Fibroblast of the aortic adventitia (primary cell): ENCODE data around the gene KDM6A. TPM values are rescaled to one million over a fixed set of nuclear protein-coding genes. Genes with fewer than 3 reads are reported as not detected.
"Not testable (repeated sequence)": the region's sequence is repeated elsewhere in the genome, so short reads cannot be mapped to it uniquely, and the experiment has no call there.

Source experiments
- DNase-seq: peaks from one replicate; pipeline ENCODE4 v3.0.0-alpha.2; 2010; ENCODE audit warnings: low read depth
- H3K4me3 ChIP-seq: 2 replicates; pipeline ENCODE4 v1.5.1; 2011; ENCODE audit warnings: low read depth, mild to moderate bottlenecking, control low read depth, low read length, moderate library complexity
- total RNA-seq: library from RNA; depleted of rRNA; stranded (reverse); fragments of >200 nt; gene quantifications from 2 replicates; pipeline ENCODE4 v1.2.3, GENCODE V29; 2012; ENCODE audit warnings: low replicate concordance
- TF ChIP-seq, protein P1 (sequence below): IDR thresholded peaks from 2 replicates; pipeline ENCODE4 v1.5.1; 2011; ENCODE audit warnings: mild to moderate bottlenecking, low read length, control low read depth, inconsistent platforms; ENCODE audit not compliant: insufficient read depth

Gene KDM6A
- total RNA-seq, 1 donor, result 20.6 TPM

DNA sequence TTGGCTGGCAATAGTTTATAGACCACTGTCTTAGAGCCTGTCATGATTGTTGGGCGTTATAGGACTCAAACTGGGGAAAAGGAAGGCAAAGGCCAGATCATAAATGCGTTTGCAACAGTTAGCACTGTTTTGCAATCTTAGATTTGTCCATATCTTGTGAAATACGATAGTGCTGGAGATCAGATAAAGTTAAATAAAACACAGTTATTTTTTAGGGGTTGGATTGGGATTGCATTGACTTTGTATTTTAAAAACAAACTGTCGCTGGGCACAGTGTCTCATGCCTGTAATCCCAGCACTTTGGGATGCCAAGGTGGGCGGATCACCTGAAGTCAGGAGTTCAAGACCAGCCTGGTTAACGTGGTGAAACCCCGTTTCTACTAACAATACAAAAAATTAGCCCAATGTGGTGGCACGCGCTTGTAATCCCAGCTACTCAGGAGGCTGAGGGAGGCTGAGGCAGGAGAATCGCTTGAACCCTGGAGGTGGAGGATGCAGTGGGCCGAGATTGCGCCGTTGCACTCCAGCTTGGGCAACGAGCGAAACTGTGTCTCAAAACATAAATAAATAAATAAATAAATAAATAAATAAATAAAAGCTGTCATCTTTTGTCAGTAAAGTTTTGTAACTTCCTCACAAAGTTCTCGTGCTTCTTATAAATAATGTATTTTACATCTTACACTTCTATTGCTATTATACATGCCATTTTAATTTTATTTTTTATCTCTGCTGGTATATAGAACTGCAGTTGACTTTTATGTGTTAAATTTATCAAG lies 117.2 kb downstream of the KDM6A start:
- no peak overlapping the region for H3K4me3 ChIP-seq
- DNase-seq, result no peak
- TF ChIP-seq, protein P1, sequence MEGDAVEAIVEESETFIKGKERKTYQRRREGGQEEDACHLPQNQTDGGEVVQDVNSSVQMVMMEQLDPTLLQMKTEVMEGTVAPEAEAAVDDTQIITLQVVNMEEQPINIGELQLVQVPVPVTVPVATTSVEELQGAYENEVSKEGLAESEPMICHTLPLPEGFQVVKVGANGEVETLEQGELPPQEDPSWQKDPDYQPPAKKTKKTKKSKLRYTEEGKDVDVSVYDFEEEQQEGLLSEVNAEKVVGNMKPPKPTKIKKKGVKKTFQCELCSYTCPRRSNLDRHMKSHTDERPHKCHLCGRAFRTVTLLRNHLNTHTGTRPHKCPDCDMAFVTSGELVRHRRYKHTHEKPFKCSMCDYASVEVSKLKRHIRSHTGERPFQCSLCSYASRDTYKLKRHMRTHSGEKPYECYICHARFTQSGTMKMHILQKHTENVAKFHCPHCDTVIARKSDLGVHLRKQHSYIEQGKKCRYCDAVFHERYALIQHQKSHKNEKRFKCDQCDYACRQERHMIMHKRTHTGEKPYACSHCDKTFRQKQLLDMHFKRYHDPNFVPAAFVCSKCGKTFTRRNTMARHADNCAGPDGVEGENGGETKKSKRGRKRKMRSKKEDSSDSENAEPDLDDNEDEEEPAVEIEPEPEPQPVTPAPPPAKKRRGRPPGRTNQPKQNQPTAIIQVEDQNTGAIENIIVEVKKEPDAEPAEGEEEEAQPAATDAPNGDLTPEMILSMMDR, result no peak

DNA sequence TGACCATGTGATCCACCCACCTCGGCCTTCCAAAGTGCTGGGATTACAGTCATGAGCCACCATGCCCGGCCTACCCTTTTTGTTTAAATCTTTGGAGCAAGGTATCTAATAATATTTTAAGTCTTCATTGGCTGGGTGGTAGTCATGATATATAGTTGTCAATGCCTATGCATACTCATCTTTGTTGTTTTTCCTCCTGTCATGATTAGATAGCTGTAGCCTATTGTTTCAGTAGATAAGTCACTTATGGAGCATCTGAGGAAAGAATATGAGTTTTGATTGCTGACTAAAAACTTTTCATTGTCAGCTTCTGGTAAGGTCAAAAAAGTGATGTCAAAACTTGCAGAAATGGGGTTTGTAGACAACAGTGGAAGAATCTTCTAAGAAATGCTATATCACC lies 119.8 kb downstream of the KDM6A start:
- H3K4me3 ChIP-seq, result no peak overlapping the region
- TF ChIP-seq, protein P1, result no peak
- DNase-seq, result no peak

DNA sequence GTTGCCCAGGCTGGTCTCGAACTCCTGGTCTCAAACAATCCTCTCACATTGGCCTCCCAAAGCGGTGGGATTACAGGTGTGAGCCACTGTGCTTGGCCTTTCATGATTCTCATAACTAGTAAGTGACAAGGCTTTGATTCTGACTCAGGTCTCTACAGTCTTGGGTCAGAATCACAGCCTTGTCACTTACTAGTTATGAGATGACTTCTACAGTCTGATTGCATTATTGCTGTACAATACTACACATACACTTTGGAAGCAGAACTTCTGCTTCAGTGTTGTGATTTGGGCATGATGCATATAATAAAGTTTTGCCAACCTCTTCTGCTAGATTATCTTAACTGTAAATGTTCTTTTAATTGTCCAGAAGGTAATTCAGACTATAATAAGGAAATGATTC lies 123.3 kb downstream of the KDM6A start:
- TF ChIP-seq, protein P1, result no peak
- no peak overlapping the region for H3K4me3 ChIP-seq
- no peak for DNase-seq

DNA sequence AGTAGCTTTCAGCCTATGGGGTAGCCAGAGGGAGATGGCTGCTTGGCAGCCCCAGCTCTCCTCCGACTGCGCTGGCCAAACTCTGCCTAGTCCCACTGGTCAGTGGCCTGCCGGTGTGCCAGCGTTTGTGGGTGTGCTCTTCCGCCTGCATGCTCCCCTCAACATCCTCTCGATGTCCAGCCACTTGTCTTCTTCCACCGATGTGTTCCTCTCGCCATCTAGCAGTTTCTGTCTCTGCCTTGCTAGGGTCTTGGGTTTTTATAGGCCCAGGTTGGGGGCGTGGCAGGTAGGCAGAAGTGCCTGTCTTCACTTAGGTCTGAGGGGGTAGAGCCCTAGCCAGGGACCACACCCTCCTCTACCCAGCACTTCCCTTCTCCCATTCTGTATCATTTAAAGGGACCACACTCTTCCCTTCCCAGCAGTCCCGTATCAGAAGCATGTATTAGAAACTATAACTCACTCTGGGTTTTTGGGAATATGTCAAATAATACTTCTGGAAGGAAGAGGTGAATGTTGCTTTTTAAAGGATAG lies 124.4 kb downstream of the KDM6A start:
- no peak overlapping the region for H3K4me3 ChIP-seq
- TF ChIP-seq, protein P1, result no peak
- no peak for DNase-seq

DNA sequence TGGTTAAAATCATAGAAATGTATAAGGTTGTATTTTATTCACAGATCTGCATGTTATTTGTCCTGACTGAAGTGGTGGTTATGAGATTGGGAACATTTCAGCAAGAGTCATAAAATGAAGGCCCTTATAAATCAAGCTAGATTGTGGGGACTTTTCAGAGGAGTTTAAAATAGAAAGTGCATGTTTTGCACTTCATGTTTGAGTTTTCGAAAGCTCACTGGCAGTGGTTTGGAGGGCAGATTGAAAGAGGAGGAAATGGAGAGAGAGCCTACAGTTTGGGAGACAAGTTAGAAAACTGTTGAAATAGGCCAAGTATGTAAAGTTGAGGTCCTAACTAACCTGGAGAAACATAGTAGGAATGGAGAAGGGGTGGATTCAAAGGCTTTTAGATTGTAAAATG lies 124.9 kb downstream of the KDM6A start:
- TF ChIP-seq, protein P1, result no peak
- no peak for DNase-seq
- no peak overlapping the region for H3K4me3 ChIP-seq

DNA sequence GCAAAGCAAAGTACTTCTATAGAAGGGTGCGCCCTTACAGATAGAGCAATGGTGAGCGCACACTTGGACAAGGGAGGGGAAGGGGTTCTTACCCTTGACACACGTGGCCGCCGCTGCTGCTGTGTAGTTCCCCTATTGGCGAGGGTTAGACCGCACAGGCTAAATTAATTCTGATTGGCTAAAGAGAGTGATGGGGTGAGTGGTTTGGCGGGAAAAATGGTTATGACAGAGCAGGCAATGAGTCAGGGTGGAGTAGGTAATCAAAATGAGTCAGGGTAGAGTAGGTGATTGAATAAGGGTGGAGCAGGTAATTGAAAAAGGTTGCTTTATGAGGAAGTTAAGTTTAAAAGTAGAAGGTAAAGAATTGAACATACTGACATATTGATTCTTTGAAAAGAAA lies 126.2 kb downstream of the KDM6A start:
- H3K4me3 ChIP-seq, DNase-seq: not testable (repeated sequence)

DNA sequence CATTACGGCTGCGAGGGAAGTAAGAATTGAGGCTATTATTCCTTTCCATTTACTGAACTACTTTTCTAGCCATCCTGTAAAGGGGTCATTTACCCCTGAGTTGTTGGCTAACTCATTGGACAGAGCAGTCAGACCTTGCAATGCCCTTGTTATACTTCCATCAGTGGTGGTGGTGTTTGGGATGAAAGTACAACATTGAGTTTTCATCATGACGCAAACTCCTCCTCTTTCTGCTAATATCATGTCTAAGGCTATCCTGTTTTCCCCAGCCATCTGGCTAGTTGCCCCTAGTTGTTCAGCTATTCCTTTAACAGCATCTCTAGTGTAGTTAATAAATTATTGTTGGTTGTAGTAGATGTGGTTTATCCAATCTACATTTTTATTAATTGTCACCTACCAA lies 126.9 kb downstream of the KDM6A start:
- not testable (repeated sequence) for DNase-seq, H3K4me3 ChIP-seq

DNA sequence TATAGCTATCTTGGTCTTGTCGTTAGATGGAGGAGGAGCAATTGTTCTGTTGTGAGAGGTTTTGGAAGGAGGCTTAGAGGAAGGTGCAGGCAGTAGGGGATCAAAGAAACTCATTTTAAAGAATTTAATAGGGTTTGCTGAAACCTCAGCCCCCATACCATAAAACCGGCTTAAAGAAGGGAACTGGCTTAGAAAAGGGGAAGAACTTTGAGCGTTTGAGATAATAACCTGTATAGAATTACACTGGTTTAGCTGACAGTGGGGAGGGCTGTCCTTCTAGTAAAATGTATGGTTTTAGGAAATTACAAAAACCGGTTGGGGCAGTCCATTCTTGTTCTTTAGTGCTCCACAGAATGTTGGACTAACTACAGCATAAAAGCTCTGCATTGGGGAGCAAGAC lies 128.1 kb downstream of the KDM6A start:
- H3K4me3 ChIP-seq, result no peak overlapping the region
- DNase-seq, result no peak
- TF ChIP-seq, protein P1, result no peak
